Measurements from ENCODE around the gene FKBP1B. TPM values are rescaled to one million over a fixed set of nuclear protein-coding genes. Genes with fewer than 3 reads are reported as not detected.
"Not testable (repeated sequence)": the region's sequence is repeated elsewhere in the genome, so short reads cannot be mapped to it uniquely, and the experiment has no call there.

Gene FKBP1B
- total and polyA plus RNA-seq, 4 donors: 10.5 to 19.0 (median 13.3) TPM

DNA sequence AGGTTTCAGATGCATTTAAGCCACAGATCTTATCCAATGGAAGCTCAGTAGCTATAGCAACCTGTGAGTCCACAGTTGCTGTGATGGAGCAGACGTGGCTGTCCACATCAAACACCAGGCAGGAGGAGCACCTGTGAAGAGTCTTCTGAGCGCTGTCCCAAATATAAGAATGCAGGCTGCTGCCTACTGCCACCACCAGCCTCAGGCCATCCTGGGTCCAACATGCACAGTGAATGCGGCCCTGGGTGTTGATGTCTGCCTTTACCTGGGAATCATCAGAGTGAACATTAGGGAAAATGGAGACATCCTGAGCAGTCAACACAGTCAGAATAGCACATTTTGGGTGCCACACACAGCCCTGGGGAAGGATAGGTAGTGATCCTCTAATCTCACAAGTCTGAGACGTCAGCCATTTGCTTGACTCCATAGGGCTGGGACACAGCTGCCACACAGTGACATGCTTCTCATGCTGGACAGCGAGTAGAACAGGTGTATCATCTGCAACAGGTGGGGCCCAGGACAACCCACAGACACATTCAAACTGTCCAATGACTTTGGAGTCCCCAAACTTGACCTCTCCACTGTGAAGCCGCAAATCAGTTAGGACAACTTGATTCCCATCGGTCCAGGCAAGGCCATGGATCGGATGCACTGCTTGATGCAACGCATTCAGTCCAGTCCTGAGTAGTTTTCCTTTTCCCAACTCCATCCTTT, 10.6 kb upstream of the FKBP1B start:
- H3K27me3 ChIP-seq (ENCODE audit: control insufficient read depth in 3 of 3, insufficient read depth in 3 of 3, low read length in 2 of 3): no peaks in the 10 kb centered on the region
- WGBS, 2 donors: 89 to 92% methylated on average over 9 of the region's 9 CpGs
- no peak for TF ChIP-seq CTCF (IDR thresholded peaks at IDR 0.05; ENCODE audit: control extremely low read depth, extremely low read depth)

DNA sequence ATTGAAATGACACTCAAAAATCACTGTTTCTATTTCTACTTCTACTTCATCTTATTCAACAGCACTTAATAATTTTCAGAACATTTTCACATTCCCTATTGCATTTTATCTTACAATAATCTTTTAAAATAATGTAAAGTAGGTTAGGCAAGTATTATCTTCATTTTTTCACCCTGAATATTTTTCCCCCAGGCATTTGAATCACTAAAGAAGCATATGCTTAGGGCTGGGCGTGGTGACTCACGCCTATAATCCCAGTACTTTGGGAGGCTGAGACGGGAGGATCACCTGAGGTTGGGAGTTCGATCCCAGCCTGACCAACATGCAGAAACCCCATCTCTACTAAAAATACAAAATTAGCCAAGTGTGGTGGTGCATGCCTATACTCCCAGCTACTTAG, 9.0 kb upstream of the FKBP1B start:
- Histone ChIP-seq H3K9ac (ENCODE audit: insufficient read depth in 1 of 2, low read length in 2 of 2) (no peak overlapping the region), H3K27me3 (ENCODE audit: control insufficient read depth in 3 of 3, insufficient read depth in 3 of 3, low read length in 2 of 3) (no peaks in the 10 kb centered on the region), H3K4me3 (no peak overlapping the region), H3K27ac (ENCODE audit: low read depth in 1 of 2, low read length in 1 of 2) (no peak overlapping the region), H3K4me1 (ENCODE audit: control insufficient read depth in 5 of 5, insufficient read depth in 5 of 5, low read length in 5 of 5) (peaks cover 0 to 2% (median 0%) of the 10 kb centered on the region in 5 donors), H3K9me3 (ENCODE audit: control insufficient read depth in 4 of 4, insufficient read depth in 3 of 4, low read length in 3 of 4) (no peaks in the 10 kb centered on the region), H3K36me3 (ENCODE audit: control insufficient read depth in 4 of 4, insufficient read depth in 4 of 4, low read length in 4 of 4) (peaks cover 8 to 21% (median 11%) of the 10 kb centered on the region in 4 donors)
- ATAC-seq (ENCODE audit: insufficient read depth, low FRiP score) (no peak), DNase-seq (no peak)
- TF ChIP-seq CTCF (IDR thresholded peaks at IDR 0.05; ENCODE audit: control extremely low read depth, extremely low read depth): no peak
- 82 to 97% methylated on average over 4 of the region's 4 CpGs for WGBS, 2 donors

More for the DNA sequence above, 10.6 kb upstream of the FKBP1B start:
- DNase-seq: no peak
- H3K27ac ChIP-seq (ENCODE audit: low read depth in 1 of 2, low read length in 1 of 2): no peak overlapping the region
- H3K4me1 ChIP-seq (ENCODE audit: control insufficient read depth in 5 of 5, insufficient read depth in 5 of 5, low read length in 5 of 5): peaks cover 0 to 4% (median 0%) of the 10 kb centered on the region in 5 donors
- peaks cover 8 to 21% (median 11%) of the 10 kb centered on the region in 4 donors for H3K36me3 ChIP-seq (ENCODE audit: control insufficient read depth in 4 of 4, insufficient read depth in 4 of 4, low read length in 4 of 4)
- no peak for ATAC-seq (ENCODE audit: insufficient read depth, low FRiP score)
- H3K9me3 ChIP-seq (ENCODE audit: control insufficient read depth in 4 of 4, insufficient read depth in 3 of 4, low read length in 3 of 4): no peaks in the 10 kb centered on the region
- H3K4me3 ChIP-seq: no peak overlapping the region
- no peak overlapping the region for H3K9ac ChIP-seq (ENCODE audit: insufficient read depth in 1 of 2, low read length in 2 of 2)

- not testable (repeated sequence) for H3K9me3 ChIP-seq (ENCODE audit: control insufficient read depth in 4 of 4, insufficient read depth in 3 of 4, low read length in 3 of 4); H3K27ac ChIP-seq (ENCODE audit: low read depth in 1 of 2, low read length in 1 of 2); DNase-seq; H3K27me3 ChIP-seq (ENCODE audit: control insufficient read depth in 3 of 3, insufficient read depth in 3 of 3, low read length in 2 of 3); ATAC-seq (ENCODE audit: insufficient read depth, low FRiP score); H3K4me1 ChIP-seq (ENCODE audit: control insufficient read depth in 5 of 5, insufficient read depth in 5 of 5, low read length in 5 of 5); H3K4me3 ChIP-seq; H3K36me3 ChIP-seq (ENCODE audit: control insufficient read depth in 4 of 4, insufficient read depth in 4 of 4, low read length in 4 of 4); H3K9ac ChIP-seq (ENCODE audit: insufficient read depth in 1 of 2, low read length in 2 of 2)
- WGBS, 2 donors: 95 to 96% methylated on average over 6 of the region's 6 CpGs
These were observed 6.4 kb upstream of the FKBP1B start for GRCh38 chr2:24043133-24043532.

- ATAC-seq (ENCODE audit: insufficient read depth, low FRiP score) (no peak), DNase-seq (no peak)
- no peak overlapping the region for H3K4me3 ChIP-seq
- no peak overlapping the region for H3K9ac ChIP-seq (ENCODE audit: insufficient read depth in 1 of 2, low read length in 2 of 2)
- H3K27ac ChIP-seq (ENCODE audit: low read depth in 1 of 2, low read length in 1 of 2): no peak overlapping the region
- no peaks in the 10 kb centered on the region for H3K9me3 ChIP-seq (ENCODE audit: control insufficient read depth in 4 of 4, insufficient read depth in 3 of 4, low read length in 3 of 4)
- 84 to 89% methylated on average over 11 of the region's 11 CpGs for WGBS, 2 donors
- peaks cover 0 to 20% (median 4%) of the 10 kb centered on the region in 5 donors for H3K4me1 ChIP-seq (ENCODE audit: control insufficient read depth in 5 of 5, insufficient read depth in 5 of 5, low read length in 5 of 5)
- H3K27me3 ChIP-seq (ENCODE audit: control insufficient read depth in 3 of 3, insufficient read depth in 3 of 3, low read length in 2 of 3): no peaks in the 10 kb centered on the region
- no peak for TF ChIP-seq CTCF (IDR thresholded peaks at IDR 0.05; ENCODE audit: control extremely low read depth, extremely low read depth)
- no peaks in the 10 kb centered on the region for H3K36me3 ChIP-seq (ENCODE audit: control insufficient read depth in 4 of 4, insufficient read depth in 4 of 4, low read length in 4 of 4)
These were observed 3.7 kb upstream of the FKBP1B start for GRCh38 chr2:24045511-24046508.

Data from lung (tissue), 12 donors.